Stomach (tissue), 4 donors: ENCODE measurements around the gene NKAIN2.

Experiments
- POLR2A ChIP-seq, 4 donors: fragments of 450-650 bp; IDR thresholded peaks; one replicate each; pipeline ENCODE4 v1.6.1; 2016; ENCODE audit warnings: antibody characterized with exemption in 4 of 4, control low read depth in 2 of 4, mild to moderate bottlenecking in 1 of 4, moderate library complexity in 1 of 4
- TF ChIP-seq, protein P1 (sequence below), 7 experiments: fragments of 450-650 bp in 4 of 7; fragments of 200-600 bp in 3 of 7; sonication (generic) in 3 of 7; IDR thresholded peaks; one replicate each; pipeline ENCODE4 v1.5.1; 2016 to 2019; ENCODE audit warnings: antibody characterized with exemption in 7 of 7, control low read depth in 2 of 7, mild to moderate bottlenecking in 1 of 7

DNA sequence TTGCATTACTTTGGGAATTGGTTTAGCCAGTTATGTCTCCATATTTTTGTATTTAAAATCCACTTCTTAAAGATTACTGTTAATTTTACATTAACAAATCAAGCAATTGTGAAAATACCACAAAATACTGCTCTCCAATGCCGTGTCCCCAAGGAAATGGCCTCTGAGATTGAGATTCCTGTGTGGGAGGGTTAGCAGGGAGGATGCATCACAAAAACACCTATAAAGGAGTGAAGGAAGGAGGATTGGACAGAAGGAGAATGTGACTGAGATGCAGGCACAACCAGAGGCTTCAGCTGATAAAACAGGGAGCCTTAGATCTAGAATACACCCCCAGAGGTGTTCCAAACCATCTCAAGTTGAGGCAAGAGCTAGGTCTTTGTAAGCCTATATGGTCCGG lies 34.2 kb upstream of the NKAIN2 start:
- TF ChIP-seq POLR2A (IDR thresholded peaks at IDR 0.05), result no peak
- TF ChIP-seq, protein P1, sequence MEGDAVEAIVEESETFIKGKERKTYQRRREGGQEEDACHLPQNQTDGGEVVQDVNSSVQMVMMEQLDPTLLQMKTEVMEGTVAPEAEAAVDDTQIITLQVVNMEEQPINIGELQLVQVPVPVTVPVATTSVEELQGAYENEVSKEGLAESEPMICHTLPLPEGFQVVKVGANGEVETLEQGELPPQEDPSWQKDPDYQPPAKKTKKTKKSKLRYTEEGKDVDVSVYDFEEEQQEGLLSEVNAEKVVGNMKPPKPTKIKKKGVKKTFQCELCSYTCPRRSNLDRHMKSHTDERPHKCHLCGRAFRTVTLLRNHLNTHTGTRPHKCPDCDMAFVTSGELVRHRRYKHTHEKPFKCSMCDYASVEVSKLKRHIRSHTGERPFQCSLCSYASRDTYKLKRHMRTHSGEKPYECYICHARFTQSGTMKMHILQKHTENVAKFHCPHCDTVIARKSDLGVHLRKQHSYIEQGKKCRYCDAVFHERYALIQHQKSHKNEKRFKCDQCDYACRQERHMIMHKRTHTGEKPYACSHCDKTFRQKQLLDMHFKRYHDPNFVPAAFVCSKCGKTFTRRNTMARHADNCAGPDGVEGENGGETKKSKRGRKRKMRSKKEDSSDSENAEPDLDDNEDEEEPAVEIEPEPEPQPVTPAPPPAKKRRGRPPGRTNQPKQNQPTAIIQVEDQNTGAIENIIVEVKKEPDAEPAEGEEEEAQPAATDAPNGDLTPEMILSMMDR (IDR thresholded peaks at IDR 0.05), result no peak
